Activated gamma-delta T cell treated with anti-CD3 and anti-CD28 coated beads, Interleukin-2, amount 50 U/mL, for 16 hours (primary cell): ENCODE data around the gene ACAD9.

Experiments used
- DNase-seq: peaks from one replicate; pipeline ENCODE4 v3.0.0-alpha.2; 2020; ENCODE audit warnings: low read depth

The ACAD9 gene

DNA sequence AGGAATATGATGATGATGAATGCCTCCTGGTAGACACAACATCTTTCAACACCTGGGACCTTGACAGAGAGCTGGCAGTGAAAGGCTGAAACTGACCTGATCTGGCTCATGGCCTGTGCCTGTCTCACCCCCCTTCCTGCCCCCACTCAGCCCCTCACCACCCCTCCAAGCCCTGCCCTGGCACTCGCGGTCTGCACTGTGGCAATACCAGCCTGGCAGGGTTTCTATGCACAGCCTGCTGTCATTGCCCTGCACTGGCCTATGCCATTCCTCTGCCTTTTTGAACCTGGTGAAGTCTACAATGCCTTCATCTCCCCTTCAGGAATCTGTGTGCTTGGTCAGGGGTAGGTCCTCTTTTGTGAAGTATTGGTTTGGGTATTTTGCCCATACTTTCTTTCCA lies 56.5 kb downstream of the ACAD9 start:
- no peak for DNase-seq

- no peak for DNase-seq
Observed at GRCh38 chr3:128936341-128936740, 56.9 kb downstream of the ACAD9 start.

DNA sequence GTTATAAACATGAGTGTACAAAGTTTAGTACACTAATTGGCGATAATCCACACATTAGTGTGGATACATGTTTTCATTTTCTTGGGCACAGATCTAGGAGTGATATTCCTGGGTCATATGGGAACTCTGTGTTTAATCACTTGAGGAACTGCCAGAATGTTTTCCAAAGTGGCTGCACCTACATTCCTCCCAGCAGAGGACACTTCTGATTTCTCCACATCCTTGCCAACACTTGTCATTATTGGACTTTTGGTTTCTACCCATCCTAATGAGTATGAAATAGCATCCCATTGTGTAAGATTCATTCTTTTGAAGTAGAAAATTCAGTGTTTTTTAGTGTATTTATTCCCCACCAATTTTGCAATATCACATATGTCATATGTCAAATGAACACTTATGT lies 60.8 kb downstream of the ACAD9 start:
- no peak for DNase-seq

- no peak for DNase-seq
Observed at GRCh38 chr3:128942161-128942952, 62.9 kb downstream of the ACAD9 start.

- no peak for DNase-seq
Observed at GRCh38 chr3:128945041-128945877, 65.8 kb downstream of the ACAD9 start.

DNA sequence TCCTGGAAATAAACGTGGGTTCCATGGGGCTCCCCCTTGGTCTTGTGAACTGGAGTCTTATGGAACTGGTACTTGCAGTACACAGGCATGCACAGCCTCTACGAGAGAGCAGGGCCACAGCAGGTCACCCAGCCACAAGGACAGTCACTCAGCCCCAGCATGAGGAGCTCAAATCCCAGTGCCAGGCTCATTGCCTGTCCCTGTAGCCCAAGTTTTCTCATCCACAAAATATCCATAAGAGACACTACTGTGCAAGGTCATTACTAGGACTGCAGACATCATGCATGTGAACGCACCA lies 66.4 kb downstream of the ACAD9 start:
- no peak for DNase-seq

DNA sequence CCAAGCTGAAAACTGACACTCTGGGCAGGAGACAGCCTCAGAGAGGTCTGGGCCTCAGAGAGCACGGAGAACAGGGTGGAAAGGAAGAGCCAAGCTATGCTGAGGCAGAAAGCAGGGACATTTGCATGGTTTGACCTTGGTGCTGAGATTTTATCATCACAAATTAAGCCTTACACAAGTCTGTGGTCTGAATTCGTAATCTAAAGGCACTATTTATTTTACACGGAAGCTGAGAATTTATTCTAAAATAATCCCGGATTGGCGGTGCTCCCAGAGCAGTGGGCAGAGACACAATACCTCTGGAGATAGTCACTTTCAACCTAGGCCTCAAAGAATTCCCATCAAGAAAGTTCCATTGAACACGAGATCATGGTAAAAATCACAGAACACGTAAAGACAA lies 67.0 kb downstream of the ACAD9 start:
- no peak for DNase-seq

DNA sequence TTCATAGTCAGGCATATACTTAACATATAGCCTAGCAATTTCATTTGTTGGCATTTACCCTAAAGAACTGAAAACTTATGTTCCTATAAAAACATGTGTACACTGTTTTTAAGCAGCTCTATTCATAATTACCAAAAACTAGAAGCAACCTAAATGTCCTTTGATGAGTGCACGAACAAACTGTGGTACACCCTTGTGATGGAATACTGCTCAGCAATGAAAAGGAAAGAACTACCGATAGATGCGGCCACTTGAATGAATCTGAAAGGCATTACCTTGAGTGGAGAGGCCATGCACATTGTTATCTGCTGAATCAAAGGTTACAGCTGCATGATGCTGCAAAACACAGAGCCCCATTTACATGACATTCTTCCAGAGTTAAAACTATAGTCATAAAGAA lies 69.7 kb downstream of the ACAD9 start:
- no peak for DNase-seq

GRCh38 chr3:128950223-128950938 lies 71.0 kb downstream of the ACAD9 start:
- no peak for DNase-seq

GRCh38 chr3:128956440-128956839 lies 77.0 kb downstream of the ACAD9 start:
- DNase-seq = no peak
